ENCODE data around the gene TRIM68.

The TRIM68 gene

DNA sequence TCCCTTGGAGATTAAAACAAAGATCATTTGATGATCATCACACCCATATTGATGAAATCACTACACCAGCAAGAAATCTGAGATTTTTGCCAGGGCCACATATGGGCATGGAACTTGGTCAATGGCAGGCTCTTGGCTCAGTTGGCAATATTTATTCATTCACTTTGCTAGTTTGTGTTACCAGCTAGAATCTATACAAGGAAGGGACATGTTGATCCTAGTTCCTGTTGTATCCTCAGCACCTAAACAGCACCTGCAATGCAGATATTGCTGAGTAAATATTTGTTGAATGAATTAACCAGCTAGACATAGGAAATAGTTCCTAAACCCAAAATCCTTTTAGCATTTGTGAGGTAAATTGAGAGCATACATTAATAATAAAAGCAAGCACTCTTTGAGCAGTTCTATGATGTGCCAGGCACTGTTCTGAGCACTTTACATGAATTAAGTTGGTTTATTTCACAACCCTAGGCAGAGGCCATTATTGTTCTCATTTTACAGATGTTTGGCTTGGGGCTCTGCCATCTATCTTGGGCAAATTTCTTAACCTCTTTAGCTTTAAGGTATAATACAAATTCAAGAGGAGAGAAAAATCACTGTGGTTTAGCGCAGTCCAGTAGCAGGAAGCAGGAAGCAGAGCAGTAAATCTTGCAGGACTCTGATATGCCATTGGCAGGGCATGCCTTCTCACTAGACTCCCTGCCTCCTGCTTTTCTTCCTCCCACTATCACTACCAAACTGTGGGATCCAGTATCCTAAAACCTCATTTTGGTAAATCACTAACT, 1.6 kb downstream of the TRIM68 start:
- no peak for DNase-seq (ENCODE audit: low read depth in 2 of 2)

DNA sequence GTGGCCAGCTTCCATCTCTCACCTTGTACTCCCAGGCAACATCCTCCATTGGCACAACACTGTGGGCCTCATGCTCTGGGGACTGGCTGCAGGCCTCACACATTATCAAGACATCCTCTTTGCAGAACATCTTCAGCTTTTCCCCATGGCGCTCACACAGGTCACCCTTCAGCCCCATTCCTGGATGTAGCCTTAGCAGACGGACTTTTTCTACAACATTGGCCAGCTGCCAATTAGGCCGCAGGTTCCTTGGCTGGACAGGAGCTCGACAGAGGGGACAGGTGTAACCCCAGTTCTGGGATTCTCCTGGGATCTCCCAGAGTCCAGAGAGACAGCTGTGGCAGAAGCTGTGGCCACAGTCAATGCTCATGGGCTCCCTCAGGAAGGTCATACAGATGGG, 3.0 kb downstream of the TRIM68 start:
- DNase-seq (ENCODE audit: low read depth in 2 of 2), result no peak

DNA sequence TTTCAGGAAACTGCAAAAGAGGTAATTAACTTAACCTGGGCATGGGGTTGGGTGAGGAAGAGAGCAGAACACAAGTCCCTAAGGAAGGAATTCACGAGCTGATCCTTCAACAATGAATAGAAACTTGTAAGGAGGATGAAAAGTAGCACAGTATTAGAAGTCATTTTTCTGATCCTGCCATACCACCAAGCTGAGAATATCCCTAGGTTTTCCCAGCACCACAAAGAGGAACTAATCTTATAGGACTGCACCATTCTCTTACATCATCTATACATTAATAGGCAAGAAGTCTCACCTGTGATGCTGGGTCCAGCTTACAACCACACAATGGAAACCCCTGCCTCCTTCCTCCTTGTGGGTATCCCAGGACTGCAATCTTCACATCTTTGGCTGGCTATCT, 14.3 kb downstream of the TRIM68 start, which contains the start of gene OR52I1:
Gene OR52I1 (plus strand): TSS at position 301 of the 400 bp plus-strand sequence. CDS start 0 bp downstream, at position 301.
- DNase-seq (ENCODE audit: low read depth in 2 of 2), result no peak

DNA sequence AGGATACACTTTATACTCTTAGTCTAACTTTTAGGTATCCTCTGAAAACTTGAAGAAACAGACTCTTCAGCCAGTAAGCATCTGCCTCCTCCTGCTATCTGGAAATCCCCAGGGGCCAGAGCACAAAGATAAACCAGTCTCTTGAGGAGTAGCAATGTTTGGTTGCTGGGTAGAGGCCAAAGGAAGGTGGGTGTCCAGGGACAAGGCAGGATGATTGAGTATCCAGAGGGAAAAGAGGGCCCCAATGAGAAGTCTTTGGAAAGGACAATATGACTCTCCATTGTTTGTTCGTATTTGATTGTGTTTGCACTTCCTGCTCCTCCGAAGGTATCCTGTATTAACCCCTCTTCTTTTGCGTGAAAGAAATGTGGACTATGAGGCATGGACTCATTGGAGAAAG, 19.0 kb downstream of the TRIM68 start:
- no peak for DNase-seq (ENCODE audit: low read depth in 2 of 2)

DNA sequence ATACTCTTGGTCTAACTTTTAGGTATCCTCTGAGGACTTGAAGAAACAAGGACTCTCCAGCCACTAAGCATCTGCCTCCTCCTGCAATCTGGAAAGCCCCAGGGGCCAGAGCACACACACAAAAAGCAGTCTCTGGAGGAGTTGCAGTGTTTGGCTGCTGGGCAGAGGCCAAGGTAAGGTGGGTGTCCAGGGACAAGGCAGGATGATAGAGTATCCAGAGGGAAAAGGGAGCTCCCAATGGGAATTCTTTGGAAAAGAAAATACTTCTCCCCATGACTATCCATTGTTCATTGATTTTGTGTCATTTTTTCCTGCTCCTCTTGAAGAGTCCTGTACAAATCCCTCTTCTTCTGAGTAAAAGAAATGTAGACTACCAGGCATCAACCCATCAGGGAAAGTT, 26.6 kb downstream of the TRIM68 start, which contains the start of gene OR52I2:
Gene OR52I2 (plus strand): TSS at position 301 of the 400 bp plus-strand sequence.
- no peak for DNase-seq (ENCODE audit: low read depth in 2 of 2)

DNA sequence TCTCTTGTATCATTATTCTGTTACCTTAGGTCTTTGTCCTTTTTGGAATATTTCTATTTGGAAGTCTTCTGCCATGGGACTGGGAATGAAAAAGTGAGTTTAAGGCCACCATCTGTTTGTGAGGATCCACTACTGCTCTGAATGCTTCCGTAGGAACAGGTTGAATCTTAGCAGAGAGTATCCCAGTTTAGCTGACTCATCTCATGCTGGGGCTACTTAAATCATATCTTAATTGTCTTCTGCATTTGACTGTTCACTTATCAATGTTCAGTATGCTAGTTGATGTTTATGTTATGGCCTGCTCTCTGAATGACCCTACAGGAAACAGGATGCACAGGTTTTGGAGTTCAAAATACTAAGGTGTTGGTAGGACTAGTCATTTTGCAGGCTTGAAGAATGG, 27.9 kb downstream of the TRIM68 start:
- no peak for DNase-seq (ENCODE audit: low read depth in 2 of 2)

DNA sequence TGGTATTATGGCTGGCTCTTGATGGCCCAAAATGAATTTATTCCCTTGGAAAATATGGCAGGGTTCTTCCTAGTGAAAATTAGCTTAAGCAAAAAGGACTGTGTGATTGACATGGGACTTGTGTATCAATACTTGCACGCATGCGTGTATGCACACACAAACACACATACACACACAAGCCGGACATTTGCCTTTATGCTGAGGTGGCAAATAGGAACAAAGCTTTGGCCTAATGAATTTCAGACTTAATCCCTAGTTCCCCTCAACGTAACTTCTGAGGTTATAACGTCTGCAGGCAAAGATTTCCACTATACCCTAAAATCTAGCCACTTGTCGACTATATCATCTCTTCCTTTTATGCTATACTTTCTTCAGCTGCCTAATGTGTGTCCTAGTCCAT, 29.4 kb downstream of the TRIM68 start:
- no peak for DNase-seq (ENCODE audit: low read depth in 2 of 2)

DNA sequence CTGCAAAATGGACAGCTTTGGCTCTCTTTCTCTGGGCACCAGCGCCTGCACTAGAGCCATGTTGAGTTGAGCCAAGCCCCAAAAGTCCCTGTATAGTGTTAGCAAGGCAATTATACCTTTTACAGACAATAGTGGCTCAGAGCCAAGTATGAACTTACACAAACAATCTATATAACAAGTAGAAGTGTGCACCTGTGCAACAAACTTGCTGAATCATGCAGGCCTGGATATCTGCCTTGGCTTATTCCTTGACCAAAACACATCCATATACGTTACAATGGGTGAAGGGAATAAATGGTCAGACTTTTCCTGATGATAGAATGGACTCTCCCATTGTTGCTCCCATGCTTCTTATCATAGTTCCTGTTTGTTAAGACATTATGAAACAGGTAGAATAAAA, 30.3 kb downstream of the TRIM68 start:
- no peak for DNase-seq (ENCODE audit: low read depth in 2 of 2)

DNA sequence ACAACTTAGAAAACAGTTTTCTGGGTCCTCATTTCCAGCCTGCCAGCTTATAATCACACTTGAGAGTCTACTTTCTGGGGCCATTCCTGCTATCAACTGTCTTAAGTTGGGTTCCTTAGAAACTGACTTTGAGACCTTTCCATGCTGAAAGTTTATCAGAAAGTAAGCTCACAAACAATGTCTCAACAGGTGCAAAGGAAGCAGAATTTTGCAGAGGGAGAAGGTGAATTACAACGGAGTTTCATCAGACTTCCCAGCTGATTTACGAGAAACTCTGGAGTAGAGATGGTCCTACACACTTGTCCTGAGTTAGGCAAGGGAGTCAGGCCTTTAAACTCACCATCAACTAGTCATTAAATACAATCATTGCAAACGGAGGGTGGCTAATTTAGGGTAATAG, 31.2 kb downstream of the TRIM68 start:
- DNase-seq (ENCODE audit: low read depth in 2 of 2), result no peak

DNA sequence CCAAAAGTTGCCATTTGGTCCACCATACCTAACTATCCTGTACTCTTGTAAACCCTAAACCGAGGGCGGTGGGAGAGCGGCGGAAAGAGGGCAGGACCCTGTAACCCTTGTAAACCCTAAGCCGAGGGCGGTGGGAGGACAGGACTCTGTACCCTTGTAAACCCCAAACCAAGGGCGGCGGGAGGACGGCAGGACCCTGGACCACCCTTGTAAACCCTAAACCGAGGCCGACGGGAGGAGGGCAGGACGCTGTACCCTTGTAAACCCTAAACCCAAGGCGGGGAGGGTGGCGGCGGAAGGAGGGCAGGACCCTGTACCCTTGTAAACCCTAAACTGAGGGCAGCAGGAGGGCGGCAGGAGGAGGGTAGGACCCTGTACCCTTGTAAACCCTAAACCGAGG, 39.0 kb downstream of the TRIM68 start:
- no peak for DNase-seq (ENCODE audit: low read depth in 2 of 2)

DNA sequence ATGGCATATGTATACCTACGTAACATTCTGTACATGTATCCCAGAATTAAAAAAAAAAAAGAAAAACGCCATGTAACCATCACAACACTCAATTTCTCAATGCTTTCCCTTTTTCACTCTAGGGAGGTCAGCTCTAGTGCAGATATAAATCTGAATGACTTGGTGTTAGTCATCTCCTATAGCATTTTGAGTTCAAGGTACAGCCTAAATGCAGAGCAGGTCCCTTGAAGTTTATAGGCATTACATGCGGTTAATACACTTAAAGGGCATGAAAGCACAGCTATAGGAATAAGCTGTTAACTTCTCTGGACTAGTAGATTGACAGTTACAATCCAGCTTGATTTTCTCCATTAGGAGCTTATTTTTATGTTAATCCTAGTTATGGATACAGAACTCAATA, 42.7 kb downstream of the TRIM68 start:
- DNase-seq (ENCODE audit: low read depth in 2 of 2), result no peak

DNA sequence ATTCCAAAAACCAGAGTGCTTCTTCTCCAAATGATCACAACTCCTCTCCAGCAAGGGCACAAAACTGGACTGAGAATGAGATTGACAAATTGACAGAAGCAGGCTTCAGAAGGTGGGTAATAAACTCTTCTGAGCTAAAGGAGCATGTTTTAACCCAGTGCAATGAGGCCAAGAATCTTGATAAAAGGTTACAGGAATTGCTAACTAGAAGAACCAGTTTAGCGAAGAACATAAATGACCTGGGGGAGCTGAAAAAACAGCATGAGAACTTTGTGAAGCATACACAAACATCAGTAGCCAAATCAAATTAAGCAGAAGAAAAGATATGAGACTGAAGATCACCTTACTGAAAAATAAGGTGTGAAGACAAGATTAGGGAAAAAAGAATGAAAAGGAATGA, 47.6 kb downstream of the TRIM68 start:
- no peak for DNase-seq (ENCODE audit: low read depth in 2 of 2)

DNA sequence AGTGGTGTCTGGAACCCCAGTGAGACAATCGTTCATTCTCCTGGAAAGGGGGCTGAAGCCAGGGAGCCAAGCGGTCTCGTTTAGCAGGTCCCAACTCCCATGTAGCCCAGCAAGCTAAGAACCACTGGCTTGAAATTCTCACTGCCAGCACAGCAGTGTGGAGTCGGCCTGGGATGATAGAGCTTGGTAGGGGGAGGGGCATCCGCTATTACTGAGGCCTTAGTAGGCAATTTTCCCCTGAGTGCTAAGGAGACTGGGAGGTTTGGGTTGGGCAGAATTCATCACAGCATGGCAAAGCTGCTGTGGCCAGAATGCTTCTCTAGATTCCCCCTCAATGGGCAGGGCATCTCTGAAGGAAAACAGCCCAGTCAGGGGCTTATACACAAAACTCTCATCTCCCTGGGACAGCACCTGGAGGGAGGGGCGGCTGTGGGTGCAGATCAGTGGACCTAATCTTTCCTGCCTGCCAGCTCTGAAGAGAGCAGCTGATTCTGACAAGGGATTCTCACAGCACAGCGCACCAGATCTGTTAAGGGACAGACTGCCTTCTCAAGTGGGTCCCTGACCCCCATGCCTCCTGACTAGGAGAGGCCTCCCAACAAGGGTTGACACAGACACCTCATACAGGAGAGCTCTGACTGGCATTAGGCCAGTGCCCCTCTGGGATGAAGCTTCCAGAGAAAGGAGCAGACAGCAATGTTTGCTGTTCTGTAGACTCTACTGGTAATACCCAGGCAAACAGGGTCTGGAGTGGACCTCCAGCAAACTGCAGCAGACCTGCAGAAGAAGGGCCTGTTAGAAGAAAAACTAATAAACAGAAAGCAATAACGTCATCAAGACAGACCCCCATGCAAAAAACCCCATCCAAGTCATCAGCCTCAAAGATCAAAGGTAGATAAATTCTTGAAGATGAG, 48.2 kb downstream of the TRIM68 start:
- DNase-seq (ENCODE audit: low read depth in 2 of 2), result no peak

DNA sequence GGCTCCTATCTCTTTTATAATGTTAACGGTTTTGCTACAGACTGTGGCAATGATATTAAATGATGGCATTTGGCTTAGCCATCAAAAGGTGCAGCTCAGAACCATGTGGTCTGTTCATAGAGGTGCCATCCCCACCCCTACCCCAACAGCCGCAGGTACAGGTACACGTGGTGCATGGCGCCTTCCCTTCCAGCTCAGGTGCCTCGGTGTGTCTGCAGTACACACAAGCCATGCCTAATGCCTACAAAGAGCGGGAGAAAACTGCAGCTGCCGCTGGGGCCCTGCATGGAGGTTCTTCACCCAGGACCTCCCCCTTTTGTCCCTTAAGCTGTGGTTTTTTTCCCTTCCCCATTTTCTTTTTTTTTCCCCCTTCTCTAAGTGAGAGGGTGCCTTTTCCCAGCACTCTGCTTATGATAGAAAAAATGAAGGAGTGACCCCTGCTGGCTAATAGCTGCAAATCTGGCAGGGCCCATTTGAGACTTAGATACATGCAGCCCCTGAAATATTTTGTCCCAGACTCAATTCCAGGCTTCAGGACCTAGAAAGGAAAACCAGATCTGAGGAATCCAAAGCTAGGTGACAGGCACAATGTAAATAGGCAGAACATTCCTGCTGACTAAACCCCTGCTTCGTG, 56.6 kb downstream of the TRIM68 start:
- no peak for DNase-seq (ENCODE audit: low read depth in 2 of 2)

Measured in stimulated activated CD4-positive, alpha-beta T cell treated with anti-CD3 and anti-CD28 coated beads, Interleukin-1b, Interleukin-23, amount 100 ng/mL, for 4 hours (primary cell).